Measurements from ENCODE around the gene CHST15.
"Not testable (repeated sequence)": the region's sequence is repeated elsewhere in the genome, so short reads cannot be mapped to it uniquely, and the experiment has no call there.

The CHST15 gene

GRCh38 chr10:124042656-124043309 lies 50.6 kb downstream of the CHST15 start:
- DNase-seq, result no peak

- no peak for DNase-seq
These were observed 51.5 kb downstream of the CHST15 start for GRCh38 chr10:124041675-124042445.

GRCh38 chr10:124040451-124041188 lies 52.8 kb downstream of the CHST15 start:
- peak; percentile 54 for DNase-seq

- DNase-seq, result no peak
These were observed 53.9 kb downstream of the CHST15 start for GRCh38 chr10:124039483-124040013.

- DNase-seq, result peak; percentile 40
These were observed 55.6 kb downstream of the CHST15 start for GRCh38 chr10:124037784-124038183.

- no peak for DNase-seq
These were observed 56.1 kb downstream of the CHST15 start for GRCh38 chr10:124037286-124037685.

- no peak for DNase-seq
These were observed 56.7 kb downstream of the CHST15 start for GRCh38 chr10:124036746-124037145.

- peak; percentile 90 for DNase-seq
These were observed 57.4 kb downstream of the CHST15 start for GRCh38 chr10:124035928-124036558.

GRCh38 chr10:124035306-124035927 lies 58.0 kb downstream of the CHST15 start:
- DNase-seq, result no peak

- not testable (repeated sequence) for DNase-seq
These were observed 58.7 kb downstream of the CHST15 start for GRCh38 chr10:124034576-124035305.

- no peak for DNase-seq
These were observed 59.5 kb downstream of the CHST15 start for GRCh38 chr10:124033887-124034218.

- DNase-seq, result no peak
These were observed 60.2 kb downstream of the CHST15 start for GRCh38 chr10:124032971-124033886.

- no peak for DNase-seq
These were observed 61.1 kb downstream of the CHST15 start for GRCh38 chr10:124032087-124032935.

GRCh38 chr10:124030492-124031110 lies 62.8 kb downstream of the CHST15 start:
- DNase-seq, result no peak

GRCh38 chr10:124030061-124030460 lies 63.3 kb downstream of the CHST15 start:
- no peak for DNase-seq

GRCh38 chr10:124029559-124029958 lies 63.8 kb downstream of the CHST15 start:
- no peak for DNase-seq

GRCh38 chr10:124028700-124029480 lies 64.5 kb downstream of the CHST15 start:
- no peak for DNase-seq

- no peak for DNase-seq
These were observed 65.7 kb downstream of the CHST15 start for GRCh38 chr10:124027651-124028050.

All from CD4-positive, alpha-beta T cell treated with Interleukin-15 for 1 hour (primary cell).